ENCODE results near the gene NFKBIE. TPM values are rescaled to one million over a fixed set of nuclear protein-coding genes. Genes with fewer than 3 reads are reported as not detected.

Gene NFKBIE
- polyA plus RNA-seq, 1 donor (not counting 4 experiments of a cell fraction or from before 2014, with no cell fraction given) = 7.3 TPM

- Histone ChIP-seq H3K9me3 (ENCODE audit: control insufficient read depth, low read depth, low read length) (no peaks in the 10 kb centered on the region), H3K9me1 (ENCODE audit: control insufficient read depth, extremely low read depth, insufficient read depth, low read length) (no peaks in the 10 kb centered on the region), H3K27me3 (ENCODE audit: control insufficient read depth, extremely low read depth, insufficient read depth, low read length) (peaks cover 45% of the 10 kb centered on the region), H3K9ac (ENCODE audit: control insufficient read depth, extremely low read depth, insufficient read depth, low read length) (no peak overlapping the region), H3K4me3 (ENCODE audit: control insufficient read depth in 2 of 3, extremely low read depth in 1 of 3, insufficient read depth in 2 of 3, low read depth in 1 of 3, low read length in 3 of 3) (no peak overlapping the region), H3K4me2 (ENCODE audit: control insufficient read depth, extremely low read depth, insufficient read depth, low read depth, low read length) (no peak overlapping the region), H3K79me2 (ENCODE audit: control insufficient read depth, insufficient read depth, low read length) (peaks cover 7% of the 10 kb centered on the region), H3K27ac (ENCODE audit: control insufficient read depth, insufficient read depth, low read length) (no peak overlapping the region), H4K20me1 (ENCODE audit: control insufficient read depth, extremely low read depth, insufficient read depth, low read length) (peaks cover 3% of the 10 kb centered on the region), H3K36me3 (ENCODE audit: control insufficient read depth in 2 of 2, extremely low read depth in 1 of 2, insufficient read depth in 2 of 2, low read length in 2 of 2) (no peaks in the 10 kb centered on the region), H2AFZ (ENCODE audit: control insufficient read depth, low read length) (no peak overlapping the region), H3K4me1 (ENCODE audit: control insufficient read depth, extremely low read depth, insufficient read depth, low read length) (peaks cover 11% of the 10 kb centered on the region)
- dilution Hi-C loops (cut with MboI; ENCODE audit: extremely low pct_ligation_motif_present, low sequenced_read_pairs) = no loop called here
- FAIRE-seq = peak; percentile 58
- no peak for DNase-seq (ENCODE audit: low read depth, low spot score)
- TF ChIP-seq, protein P1, sequence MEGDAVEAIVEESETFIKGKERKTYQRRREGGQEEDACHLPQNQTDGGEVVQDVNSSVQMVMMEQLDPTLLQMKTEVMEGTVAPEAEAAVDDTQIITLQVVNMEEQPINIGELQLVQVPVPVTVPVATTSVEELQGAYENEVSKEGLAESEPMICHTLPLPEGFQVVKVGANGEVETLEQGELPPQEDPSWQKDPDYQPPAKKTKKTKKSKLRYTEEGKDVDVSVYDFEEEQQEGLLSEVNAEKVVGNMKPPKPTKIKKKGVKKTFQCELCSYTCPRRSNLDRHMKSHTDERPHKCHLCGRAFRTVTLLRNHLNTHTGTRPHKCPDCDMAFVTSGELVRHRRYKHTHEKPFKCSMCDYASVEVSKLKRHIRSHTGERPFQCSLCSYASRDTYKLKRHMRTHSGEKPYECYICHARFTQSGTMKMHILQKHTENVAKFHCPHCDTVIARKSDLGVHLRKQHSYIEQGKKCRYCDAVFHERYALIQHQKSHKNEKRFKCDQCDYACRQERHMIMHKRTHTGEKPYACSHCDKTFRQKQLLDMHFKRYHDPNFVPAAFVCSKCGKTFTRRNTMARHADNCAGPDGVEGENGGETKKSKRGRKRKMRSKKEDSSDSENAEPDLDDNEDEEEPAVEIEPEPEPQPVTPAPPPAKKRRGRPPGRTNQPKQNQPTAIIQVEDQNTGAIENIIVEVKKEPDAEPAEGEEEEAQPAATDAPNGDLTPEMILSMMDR (optimal IDR thresholded peaks at IDR 0.05 in 1 of 3, IDR thresholded peaks at IDR 0.05 in 1 of 3, conservative IDR thresholded peaks at IDR 0.05 in 1 of 3; ENCODE audit: extremely low read depth in 1 of 3, insufficient read depth in 2 of 3, low read length in 3 of 3) = no peak
- TF ChIP-seq EZH2 (IDR thresholded peaks at IDR 0.05; ENCODE audit: low read length) = no peak
Observed at GRCh38 chr6:44269178-44269920, 4.0 kb upstream of the NFKBIE start.

DNA sequence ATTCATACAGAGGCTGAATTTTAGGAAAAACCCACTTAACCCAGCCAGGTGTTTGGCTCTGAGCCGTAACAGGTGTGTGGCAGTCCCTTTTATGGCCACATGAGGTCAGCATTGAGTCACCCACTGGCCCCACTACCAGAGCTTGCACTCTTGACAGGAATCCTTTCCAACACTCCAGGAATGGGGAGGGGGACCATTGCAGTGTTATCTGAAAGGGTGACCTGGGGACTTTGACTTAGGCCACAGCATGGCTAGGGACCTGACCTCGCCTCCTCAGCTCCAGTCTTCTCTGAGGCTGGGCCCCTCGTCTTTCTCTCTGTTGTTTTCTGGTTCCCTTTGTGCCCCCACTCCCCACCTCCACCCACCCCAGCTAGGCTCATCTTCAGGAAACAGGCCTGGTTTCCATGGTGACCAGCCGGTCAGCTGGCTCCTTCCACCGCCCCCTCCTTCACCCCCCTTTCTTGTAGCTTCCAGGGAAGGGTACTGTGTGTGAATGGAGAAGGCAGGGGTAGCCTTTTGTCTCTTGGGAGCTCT lies 2.8 kb upstream of the NFKBIE start:
- Histone ChIP-seq H3K9me1 (ENCODE audit: control insufficient read depth, extremely low read depth, insufficient read depth, low read length) (no peaks in the 10 kb centered on the region), H3K27me3 (ENCODE audit: control insufficient read depth, extremely low read depth, insufficient read depth, low read length) (peaks cover 39% of the 10 kb centered on the region), H4K20me1 (ENCODE audit: control insufficient read depth, extremely low read depth, insufficient read depth, low read length) (peaks cover 3% of the 10 kb centered on the region), H3K4me3 (ENCODE audit: control insufficient read depth in 2 of 3, extremely low read depth in 1 of 3, insufficient read depth in 2 of 3, low read depth in 1 of 3, low read length in 3 of 3) (no peak overlapping the region), H3K9me3 (ENCODE audit: control insufficient read depth, low read depth, low read length) (no peaks in the 10 kb centered on the region), H3K4me1 (ENCODE audit: control insufficient read depth, extremely low read depth, insufficient read depth, low read length) (peaks cover 23% of the 10 kb centered on the region), H2AFZ (ENCODE audit: control insufficient read depth, low read length) (no peak overlapping the region), H3K36me3 (ENCODE audit: control insufficient read depth in 2 of 2, extremely low read depth in 1 of 2, insufficient read depth in 2 of 2, low read length in 2 of 2) (no peaks in the 10 kb centered on the region), H3K4me2 (ENCODE audit: control insufficient read depth, extremely low read depth, insufficient read depth, low read depth, low read length) (no peak overlapping the region), H3K9ac (ENCODE audit: control insufficient read depth, extremely low read depth, insufficient read depth, low read length) (no peak overlapping the region), H3K79me2 (ENCODE audit: control insufficient read depth, insufficient read depth, low read length) (peaks cover 17% of the 10 kb centered on the region), H3K27ac (ENCODE audit: control insufficient read depth, insufficient read depth, low read length) (no peak overlapping the region)
- DNase-seq (ENCODE audit: low read depth, low spot score) = no peak
- FAIRE-seq = peak; percentile 49
- dilution Hi-C loops (cut with MboI; ENCODE audit: extremely low pct_ligation_motif_present, low sequenced_read_pairs) = no loop called here
- TF ChIP-seq, protein P1 (optimal IDR thresholded peaks at IDR 0.05 in 1 of 3, IDR thresholded peaks at IDR 0.05 in 1 of 3, conservative IDR thresholded peaks at IDR 0.05 in 1 of 3; ENCODE audit: extremely low read depth in 1 of 3, insufficient read depth in 2 of 3, low read length in 3 of 3) = peak; percentile 94 to 98 (median 94)
- no peak for TF ChIP-seq EZH2 (IDR thresholded peaks at IDR 0.05; ENCODE audit: low read length)
